Measurements from ENCODE around the gene GRM1.
A peak's percentile ranks its signal among the peaks of the same experiment; 100 is the strongest.

GRM1 gene

DNA sequence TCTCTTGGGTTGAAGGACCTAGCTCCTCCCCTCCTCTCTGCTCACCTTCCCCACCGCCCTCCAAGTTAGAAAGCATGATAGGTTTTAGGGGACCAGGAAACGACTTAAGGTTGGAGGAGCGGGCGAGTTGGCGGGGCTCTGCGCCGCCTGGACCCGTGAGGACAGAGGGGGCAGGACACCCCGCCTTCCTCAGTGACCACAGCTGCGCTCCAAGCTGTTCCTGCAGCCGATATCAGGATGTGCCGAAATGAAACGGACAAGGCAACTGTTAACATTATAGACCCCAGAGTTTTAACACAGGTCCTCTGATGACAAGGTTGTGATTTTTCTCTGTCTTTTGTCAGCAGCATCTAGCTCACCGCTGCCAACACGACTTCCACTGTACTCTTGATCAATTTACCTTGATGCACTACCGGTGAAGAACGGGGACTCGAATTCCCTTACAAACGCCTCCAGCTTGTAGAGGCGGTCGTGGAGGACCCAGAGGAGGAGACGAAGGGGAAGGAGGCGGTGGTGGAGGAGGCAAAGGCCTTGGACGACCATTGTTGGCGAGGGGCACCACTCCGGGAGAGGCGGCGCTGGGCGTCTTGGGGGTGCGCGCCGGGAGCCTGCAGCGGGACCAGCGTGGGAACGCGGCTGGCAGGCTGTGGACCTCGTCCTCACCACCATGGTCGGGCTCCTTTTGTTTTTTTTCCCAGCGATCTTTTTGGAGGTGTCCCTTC, at the start of gene GRM1:
GRM1 (plus strand) TSS at position 212 of the 722 bp plus-strand sequence; CDS start at position 668, 456 bp downstream.
- DNase-seq, result no peak

DNA sequence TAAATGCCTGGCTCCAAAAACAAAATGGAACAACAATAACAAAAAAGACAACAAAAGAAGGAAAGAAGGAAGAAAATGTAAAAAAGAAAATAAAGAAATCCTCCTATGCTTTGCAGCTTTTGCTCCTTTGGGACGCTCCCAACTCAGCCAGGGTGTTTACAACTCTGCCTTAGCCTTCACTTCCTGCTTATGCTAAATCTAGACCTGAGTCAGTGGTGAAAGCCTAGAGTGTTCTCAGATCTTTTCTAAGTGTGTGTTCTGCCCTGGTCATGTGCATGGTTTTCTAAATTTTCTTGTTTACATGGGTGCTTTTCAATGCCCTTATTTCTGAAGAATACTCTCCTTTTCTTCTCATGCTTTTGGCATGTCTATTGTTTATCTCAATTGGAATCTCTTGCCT, 19.5 kb upstream of the GRM1 start:
- DNase-seq, result no peak

DNA sequence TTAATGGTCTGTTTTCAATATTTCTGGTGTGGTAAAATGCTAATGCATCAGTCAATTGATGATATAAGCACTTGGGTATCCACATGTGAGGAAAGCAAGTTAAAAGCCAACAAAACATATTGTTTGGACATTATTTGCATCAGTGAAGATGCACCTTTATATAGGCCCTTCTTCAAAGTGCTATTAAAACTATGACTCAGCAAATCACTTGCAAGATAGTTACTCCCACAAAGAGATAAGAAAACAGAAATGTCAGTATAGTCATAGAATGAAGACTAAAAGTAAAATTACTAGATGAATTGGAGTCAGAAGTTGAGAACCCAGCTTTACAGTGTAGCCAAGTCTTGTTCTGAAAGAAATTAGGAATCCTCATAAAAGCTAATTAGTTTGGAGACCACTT, 14.6 kb upstream of the GRM1 start:
- no peak for DNase-seq

DNA sequence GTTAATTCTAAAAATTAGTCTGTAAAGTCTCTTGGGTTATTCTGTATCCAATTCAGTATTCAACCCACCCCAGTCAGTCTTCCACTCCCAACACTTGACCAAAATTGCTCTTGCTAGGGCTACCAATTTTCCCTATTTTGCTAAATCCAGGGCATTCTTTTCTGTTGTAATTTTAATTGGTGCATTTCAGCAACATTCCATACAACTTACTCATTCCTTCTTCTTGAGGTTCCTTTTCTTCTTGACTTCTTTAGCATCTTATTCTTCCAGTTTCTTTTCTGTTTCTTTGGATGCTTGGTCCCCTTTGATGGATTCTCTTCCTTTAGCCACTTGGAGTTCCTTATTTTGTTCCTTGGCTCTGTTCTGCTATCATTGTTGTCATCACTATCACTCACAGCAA, 11.2 kb upstream of the GRM1 start:
- DNase-seq, result no peak

DNA sequence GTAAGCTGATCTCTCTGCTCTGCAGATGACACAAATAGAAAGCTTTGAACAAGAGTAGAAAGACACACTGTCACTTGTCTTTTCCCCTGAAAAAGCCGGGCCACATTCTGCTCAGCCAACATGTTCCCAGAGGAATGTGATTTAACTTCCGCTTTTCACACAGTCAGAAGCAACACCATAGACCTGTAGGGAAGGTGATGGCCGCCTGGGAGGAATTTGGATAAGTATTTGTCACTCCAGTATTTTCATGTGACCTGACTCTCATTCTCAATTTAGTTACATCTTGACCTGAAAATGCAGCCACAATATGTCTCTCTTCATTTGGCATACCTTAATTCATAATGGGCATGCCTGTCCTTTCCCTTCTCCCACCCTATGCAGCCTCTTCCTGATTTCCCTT, 2.0 kb upstream of the GRM1 start:
- no peak for DNase-seq

DNA sequence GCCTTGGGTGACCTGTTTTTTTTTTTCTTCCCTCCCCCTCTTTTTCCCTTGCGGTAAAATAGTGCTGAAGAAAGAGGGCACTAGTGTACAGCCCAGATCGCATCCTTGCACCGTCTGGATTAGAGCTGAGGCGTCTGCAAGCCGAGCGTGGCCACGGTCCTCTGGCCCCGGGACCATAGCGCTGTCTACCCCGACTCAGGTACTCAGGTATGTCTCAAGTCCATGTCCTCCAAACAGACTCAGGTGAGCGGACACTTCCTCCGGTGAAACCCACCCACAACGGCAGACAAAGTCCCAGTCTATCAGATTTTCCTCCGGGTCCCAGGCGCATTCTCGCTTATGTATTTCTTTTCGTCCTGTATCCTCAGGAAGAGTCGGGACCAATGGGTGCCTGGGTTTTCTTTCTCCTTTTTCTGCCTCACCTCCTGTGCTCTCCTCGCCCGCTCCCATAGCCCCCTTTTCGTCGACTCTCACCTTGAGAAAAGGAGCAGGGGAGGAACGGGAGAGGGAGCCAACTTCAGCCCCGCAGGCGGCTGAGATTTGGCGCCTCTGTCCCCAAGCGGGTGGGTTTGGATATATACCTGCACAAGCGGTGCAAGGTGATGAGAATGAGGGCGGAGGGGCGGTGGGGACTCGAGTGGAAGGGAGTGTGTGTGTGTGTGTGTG, 1.1 kb upstream of the GRM1 start:
- DNase-seq, result no peak

DNA sequence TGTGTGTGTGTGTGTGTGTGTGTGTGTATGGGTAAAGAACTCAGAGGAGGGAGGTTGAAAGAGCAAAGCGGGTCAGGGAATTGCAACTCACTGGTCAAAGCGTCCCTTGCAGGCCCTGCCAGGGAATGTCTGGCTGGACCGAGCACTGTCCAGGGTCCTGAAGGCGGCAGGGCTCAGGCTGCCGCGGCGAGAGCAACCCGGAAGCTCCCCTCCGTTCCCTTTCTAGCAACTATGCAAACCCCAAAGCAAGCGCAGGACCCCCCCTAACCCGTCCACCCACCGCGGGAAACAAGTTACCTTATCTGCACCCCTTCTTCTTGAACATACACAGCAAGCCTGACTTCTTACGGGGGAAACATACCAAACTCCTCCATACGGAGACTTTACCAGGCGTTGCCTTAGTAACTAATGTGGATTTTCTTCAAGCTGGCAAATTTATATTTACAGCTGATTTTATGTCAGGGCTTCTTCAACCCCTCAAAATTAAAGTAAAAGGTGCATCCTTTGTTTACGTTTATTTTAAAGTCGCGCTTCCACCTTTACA, 538 bp upstream of the GRM1 start:
- DNase-seq, result peak; percentile 28

DNA sequence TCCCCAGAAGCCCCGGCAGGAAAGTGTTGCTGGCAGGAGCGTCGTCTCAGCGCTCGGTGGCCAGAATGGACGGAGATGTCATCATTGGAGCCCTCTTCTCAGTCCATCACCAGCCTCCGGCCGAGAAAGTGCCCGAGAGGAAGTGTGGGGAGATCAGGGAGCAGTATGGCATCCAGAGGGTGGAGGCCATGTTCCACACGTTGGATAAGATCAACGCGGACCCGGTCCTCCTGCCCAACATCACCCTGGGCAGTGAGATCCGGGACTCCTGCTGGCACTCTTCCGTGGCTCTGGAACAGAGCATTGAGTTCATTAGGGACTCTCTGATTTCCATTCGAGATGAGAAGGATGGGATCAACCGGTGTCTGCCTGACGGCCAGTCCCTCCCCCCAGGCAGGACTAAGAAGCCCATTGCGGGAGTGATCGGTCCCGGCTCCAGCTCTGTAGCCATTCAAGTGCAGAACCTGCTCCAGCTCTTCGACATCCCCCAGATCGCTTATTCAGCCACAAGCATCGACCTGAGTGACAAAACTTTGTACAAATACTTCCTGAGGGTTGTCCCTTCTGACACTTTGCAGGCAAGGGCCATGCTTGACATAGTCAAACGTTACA, 817 bp downstream of the GRM1 start:
- DNase-seq, result no peak

DNA sequence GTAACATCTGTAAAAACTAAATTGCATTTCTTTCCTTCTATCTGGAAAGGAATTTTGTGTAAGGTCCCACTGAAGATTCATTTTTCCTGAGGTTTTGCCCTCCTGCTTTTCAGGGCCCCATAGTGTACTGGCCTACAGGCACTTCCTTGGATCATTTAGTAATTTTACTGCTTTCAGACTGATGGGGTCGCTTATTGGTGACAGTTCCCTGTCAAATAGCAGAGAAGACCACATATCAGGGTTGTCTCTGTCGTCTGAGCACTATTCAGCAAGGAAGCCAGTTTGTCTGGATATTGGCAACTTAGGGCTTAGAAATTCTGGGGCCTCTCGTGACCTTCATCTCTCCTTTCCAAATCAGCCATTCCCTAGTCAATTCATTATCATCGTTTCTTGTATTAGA, 3.5 kb downstream of the GRM1 start:
- no peak for DNase-seq

DNA sequence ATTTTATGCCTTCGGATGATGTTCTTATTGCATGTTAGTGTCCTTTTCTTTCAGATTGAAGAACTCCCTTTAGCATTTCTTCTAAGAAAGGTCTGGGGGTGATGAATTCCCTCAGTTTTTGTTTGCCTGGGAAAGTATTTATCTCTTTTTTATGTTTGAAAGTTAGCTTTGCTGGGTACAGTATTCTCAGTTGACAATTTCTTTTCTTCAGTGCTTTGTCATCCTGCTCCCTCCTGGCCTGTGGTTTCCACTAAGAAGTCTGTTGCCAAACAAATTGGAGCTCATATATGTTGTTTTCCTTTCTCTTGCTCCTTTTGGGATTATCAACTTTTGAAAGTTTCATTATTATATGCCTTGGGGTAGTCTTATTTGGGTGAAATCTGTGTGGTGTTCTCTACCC, 11.5 kb downstream of the GRM1 start:
- no peak for DNase-seq

DNA sequence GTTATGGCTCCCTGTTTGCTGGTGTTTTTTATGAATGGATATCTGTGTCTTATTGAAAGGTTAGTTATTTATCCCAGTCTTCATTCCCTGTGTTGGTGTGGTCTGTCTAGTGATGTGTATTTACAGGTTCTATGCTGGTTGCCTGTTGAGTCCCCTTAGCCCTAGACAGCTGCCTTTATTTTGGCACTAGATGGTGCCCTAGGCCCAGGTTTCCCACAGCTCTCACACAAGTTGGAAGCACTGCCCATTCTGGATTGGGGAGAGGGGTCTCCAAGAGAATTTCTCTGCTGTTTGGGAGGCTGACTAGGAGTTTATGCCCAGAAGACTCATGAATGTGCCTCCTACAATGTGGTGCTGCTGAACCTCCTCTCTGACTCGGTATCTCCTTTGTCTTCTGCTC, 12.4 kb downstream of the GRM1 start:
- no peak for DNase-seq

DNA sequence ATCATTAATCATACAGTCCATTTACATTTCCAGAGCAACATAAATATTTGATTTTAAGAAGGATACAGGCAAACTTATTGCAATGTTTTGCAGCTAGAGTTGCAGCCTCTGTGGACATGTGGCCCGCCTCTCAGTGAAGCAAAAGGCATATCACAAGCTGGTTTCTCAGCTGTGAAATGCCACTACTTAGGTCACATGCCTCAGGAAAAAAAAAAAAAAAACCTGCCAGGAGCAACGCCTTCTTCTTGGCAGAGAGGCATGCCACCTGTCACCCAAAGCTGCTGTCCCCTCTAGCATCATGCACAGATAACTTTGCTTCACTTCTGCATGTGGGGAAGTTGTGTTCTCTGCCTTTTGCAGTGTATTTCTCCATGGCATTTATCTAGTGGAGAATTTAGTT, 18.5 kb downstream of the GRM1 start:
- DNase-seq, result no peak

DNA sequence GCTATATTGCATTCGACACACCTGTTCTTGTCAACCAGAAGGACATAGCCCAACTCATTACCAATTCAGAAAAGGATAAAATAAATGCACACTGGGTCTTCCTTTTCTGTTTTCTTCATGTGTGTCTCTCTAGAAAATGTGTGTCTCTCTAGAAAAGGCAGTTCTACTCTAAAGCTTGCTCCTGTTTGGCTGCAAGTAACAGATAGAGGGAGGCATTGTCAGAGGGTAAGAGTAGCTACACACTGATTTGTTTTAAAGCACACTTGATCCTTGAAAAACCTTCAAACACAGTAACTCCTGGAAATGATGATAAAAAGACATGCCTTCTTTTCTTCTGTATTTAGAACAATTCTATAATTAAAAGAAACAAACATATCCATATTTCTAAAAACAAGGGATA, 21.3 kb downstream of the GRM1 start:
- no peak for DNase-seq

DNA sequence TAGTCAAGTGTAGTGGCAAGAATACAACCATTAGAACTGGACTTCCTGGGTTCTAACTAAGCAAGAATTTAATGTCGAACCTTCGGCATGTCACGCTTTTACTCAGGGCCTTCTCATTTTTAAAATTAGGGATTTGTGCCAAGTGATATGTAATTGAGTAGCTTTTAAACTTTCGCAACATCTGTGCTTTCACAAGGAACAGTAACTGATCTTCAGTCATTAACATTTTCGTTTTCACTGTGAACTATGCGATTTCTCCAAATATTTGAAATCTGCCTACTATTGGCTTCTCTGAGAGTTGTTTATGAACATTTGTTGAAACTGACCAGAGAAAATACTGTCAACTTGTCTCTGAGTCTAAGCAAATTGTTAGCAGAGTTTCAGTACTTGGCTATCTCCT, 27.6 kb downstream of the GRM1 start:
- no peak for DNase-seq

DNA sequence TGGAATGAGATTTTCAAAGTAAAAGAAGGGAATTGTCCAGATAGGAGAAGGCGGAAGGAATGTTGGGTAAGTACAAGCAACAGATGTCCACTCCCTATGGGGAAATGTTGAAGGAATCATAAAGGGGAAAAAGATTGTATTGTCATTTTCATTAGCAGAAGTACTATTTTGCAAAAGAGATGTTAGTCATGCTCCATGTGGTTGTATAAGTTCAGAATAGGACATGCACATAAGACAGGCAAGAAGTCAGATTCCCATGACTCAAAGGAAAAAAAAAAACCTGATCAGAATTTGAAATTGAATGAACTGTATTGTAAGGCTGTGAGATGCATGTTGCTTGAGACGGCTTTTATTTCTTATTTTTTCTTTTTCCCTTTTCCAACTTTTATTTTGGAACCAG, 36.8 kb downstream of the GRM1 start:
- DNase-seq, result no peak

DNA sequence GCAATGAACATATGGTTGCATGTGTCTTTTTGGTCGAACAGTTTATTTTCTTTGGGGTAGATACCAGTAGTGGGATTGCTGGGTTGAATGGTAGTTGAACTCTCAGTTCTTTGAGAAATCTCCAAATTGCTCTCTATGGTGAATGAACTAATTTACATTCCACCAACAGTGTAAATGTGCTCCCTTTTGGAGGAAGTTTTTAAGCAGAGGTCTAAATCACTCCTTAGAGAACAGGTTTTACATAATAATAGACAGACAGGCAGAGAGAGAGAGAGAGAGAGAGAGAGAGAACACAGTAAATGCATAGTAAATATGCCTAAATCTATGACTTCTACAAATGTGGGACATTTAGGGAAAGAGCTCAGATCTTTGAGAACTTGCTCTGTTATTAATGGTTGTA, 37.6 kb downstream of the GRM1 start:
- DNase-seq, result no peak

DNA sequence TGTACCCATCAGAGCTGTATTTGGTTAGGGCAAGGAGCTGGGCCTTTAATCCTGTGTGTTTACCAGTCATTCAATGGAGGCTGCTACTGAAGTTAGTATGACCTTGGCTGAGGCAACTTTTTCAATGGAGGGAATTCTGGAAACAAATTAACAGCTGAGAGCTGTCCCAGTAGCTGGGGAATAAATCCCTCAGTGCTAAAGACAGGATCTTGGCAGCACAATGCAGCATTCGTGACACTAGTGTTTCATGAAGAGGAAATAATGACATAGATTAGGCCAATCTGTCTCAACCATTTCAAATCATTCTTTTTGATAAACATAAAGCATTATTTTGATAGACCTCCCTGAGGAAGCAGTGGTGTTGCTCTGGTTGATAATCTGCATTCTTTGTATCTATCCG, 42.9 kb downstream of the GRM1 start:
- DNase-seq, result no peak

DNA sequence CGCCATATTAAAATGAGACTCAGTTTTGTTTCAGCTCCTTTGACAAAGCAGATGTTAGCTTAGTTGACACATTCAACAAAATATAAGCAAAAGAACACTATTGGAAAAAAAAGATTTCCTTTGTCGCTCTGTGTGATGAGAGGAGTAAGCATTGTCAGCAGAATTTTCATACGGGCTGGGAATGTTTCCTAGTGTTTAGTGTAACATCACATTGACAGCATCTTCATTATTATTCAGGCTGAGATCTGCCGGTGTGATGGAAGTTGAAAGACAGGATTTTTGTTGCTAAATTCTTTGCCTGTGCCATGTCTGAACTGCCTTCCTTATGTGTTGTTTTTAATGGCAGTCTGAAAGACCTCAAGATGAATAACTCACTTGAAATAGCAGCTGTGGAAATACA, 49.1 kb downstream of the GRM1 start:
- no peak for DNase-seq

DNA sequence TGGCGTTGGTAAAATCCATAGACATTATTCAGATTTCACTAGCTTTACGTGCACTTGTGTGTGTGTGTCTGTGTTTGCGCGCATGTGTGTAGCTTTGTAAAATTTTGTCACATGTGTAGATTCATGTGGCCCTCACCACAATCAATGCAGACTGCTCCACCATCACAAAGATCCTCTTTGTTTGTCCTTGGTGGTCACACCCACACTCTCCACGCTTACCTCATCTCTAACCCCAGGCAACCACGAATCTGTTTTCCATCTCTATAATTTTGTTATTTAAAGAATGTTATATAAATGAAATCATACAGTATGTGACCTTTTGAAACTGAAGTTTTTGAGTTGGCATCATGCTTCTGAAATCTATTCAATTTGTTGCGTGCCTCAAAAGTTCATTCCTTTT, 58.5 kb downstream of the GRM1 start:
- no peak for DNase-seq

DNA sequence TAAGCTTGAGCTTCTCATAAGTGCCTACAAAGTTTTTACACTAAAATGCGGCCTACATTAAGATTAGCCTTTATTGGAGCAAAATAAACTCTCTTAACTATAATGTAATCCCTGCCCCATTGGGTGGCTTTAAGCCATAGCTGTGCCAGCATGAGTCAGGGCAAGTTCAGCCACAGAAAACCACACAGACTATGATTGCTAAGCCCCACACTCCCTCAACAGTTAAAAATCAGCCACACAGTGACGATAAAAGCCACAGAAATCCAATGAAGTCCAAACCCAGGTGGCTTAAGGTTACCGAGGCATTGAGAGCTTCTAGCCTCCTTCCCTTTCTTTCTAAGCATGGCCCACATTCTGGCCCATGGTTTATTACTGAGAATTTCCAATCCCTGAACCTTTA, 61.6 kb downstream of the GRM1 start:
- no peak for DNase-seq

DNA sequence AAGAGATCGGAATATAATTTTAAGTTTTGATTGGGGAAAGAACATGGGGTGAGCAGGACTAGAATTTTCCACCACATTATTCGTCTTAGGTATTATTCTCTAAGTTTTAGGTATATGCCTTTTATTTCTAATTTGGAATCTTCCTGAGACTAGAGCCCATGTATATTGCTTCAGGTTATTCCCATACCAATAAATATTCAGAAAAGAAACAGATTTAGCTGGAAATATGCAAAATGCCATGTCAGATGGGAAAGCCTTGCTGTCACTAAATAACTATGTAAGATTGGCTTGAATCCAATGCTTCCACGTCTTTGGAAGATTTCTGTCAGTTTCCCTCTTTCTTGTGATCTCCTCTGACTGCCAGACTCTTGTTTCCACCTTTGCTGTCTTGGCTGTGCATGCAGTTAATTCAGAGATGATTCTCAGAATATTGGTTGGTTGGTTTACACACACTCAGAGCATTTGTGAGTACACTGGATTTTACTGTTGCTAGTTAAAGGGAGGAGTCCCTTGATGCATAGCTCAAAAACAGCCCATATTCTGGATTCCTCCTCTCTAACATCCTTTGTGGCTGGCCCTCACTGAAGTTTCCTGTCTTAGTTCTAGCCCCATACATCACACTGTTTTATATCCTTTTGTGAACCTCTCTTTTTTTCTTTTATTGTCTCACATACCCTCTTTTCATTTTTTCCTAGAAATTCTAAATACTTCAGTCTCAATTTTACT, 64.3 kb downstream of the GRM1 start:
- DNase-seq, result no peak

DNA sequence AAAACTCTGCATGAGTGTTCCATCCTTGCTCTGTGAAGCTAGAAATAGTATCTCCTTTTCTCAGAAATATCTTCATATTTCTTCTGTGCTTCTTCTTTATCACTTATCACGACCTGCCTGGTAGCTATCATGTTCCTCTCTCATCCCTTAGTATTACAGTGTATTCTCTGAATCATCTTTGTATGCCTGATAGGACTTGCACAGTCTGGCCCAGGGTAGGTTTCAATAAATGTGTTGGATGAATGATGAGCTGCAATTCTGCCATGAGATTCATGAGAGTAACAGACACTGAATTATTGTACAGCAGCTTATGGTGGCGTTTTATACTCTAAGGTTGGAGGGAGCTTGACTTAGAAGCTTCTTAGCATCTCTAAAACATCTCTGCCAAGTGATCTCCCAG, 66.6 kb downstream of the GRM1 start:
- DNase-seq, result no peak

DNA sequence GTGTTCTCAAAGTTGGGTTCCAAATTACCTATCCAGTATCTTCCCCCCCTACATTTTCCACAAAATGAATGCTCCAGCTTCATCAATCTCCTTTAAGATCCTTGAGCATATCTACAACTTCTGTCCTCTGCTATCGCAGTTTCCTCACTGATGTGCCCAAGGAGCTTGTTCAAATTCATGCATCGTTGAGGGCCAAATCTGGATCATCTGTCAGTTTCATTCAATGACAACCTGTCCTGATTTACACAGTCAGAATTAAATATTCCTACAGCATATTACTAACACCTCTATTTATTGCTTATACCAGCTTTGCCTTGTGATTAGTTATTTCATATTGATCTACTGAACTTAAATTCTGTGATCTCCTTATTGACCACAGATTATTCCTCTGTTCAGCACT, 68.7 kb downstream of the GRM1 start:
- DNase-seq, result no peak

DNA sequence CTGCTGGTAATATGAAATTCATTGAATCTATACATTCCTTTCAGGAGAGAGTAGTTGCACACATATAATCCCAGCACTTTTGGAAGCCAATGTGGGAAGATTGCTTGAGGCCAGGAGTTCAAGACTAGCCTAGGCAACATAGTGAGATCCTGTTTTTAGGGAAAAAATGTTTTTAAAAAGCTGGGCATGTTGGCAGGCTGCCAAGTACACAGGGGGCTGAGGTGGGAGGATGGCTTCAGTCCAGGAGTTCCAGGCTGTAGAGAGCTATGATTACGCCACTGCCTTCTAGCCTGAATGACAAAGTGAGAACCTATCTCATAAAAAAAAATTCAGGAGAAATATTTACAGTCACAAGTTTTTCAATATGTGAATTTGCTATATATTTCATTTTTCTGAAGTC, 71.9 kb downstream of the GRM1 start:
- DNase-seq, result no peak
